H1 (cell line): ENCODE results near the gene CIPC. TPM values are rescaled to one million over a fixed set of nuclear protein-coding genes. Genes with fewer than 3 reads are reported as not detected.

ENCODE experiments used
- CTCF ChIA-PET: fragments of 300-600 bp; sonication (Branson Sonifier 250); formaldehyde crosslinking; loops from one replicate; lab custom pipeline; 2021; ENCODE audit not compliant: partially characterized antibody; lab: Charles Lee
- POLR2A ChIA-PET: fragments of 300-600 bp; sonication (Branson Sonifier 250); formaldehyde crosslinking; loops from one replicate; lab custom pipeline; 2021; ENCODE audit warnings: inconsistent platforms; ENCODE audit not compliant: partially characterized antibody; lab: Charles Lee
- DNase-seq, 2 experiments: peaks; one replicate each; pipeline versions ENCODE4 v3.0.0 to v3.0.0-alpha.2; 2010 to 2022; ENCODE audit warnings: low spot score in 2 of 2, low read depth in 1 of 2, mixed read lengths in 1 of 2
- FAIRE-seq: peaks from 2 replicates; lab custom pipeline; 2011; peaks lifted over from hg19 to GRCh38; lab: Jason Lieb, UNC
- H2AFZ ChIP-seq: 2 replicates; pipeline ENCODE4 v1.8.1; 2012; ENCODE audit warnings: low read length, inconsistent platforms
- H2AK5ac ChIP-seq: 2 replicates; pipeline ENCODE4 v1.6.1; 2013; ENCODE audit warnings: low read depth, low read length
- H2BK120ac ChIP-seq: replicated peaks from 2 replicates; pipeline ENCODE3; 2013; ENCODE audit warnings: low read depth, low read length, inconsistent platforms
- H2BK12ac ChIP-seq: 2 replicates; pipeline ENCODE4 v1.6.1; 2013; ENCODE audit warnings: low read depth, low read length
- H2BK15ac ChIP-seq: 2 replicates; pipeline ENCODE4 v1.6.1; 2013; ENCODE audit warnings: low read length
- H2BK20ac ChIP-seq: 2 replicates; pipeline ENCODE4 v1.6.1; 2013; ENCODE audit warnings: low read length
- H2BK5ac ChIP-seq: 2 replicates; pipeline ENCODE4 v1.6.1; 2013; ENCODE audit warnings: low read depth, low read length
- H3K14ac ChIP-seq: 2 replicates; pipeline ENCODE4 v1.6.1; 2013; ENCODE audit warnings: inconsistent platforms; ENCODE audit not compliant: insufficient read length
- H3K18ac ChIP-seq: 2 replicates; pipeline ENCODE4 v1.6.1; 2013; ENCODE audit warnings: low read length; ENCODE audit errors: extremely low read depth
- H3K23ac ChIP-seq: 2 replicates; pipeline ENCODE4 v1.6.1; 2013; ENCODE audit warnings: inconsistent platforms; ENCODE audit not compliant: insufficient read length
- H3K23me2 ChIP-seq: 2 replicates; pipeline ENCODE4 v1.6.1; 2013; ENCODE audit warnings: low read depth, low read length
- H3K27ac ChIP-seq: 2 replicates; pipeline ENCODE4 v1.6.1; 2011; ENCODE audit warnings: low read depth, low read length, inconsistent platforms
- H3K27me3 ChIP-seq, 4 experiments: replicated peaks in 1 of 4; 1 replicate in 1 of 4; 2 replicates in 3 of 4; pipeline versions ENCODE4 v1.6.1 to v1.8.1; 2011 to 2013; ENCODE audit warnings: low read length in 3 of 4, mild to moderate bottlenecking in 3 of 4, inconsistent platforms in 2 of 4, mixed read lengths in 2 of 4, moderate library complexity in 1 of 4; ENCODE audit not compliant: control insufficient read depth in 3 of 4, insufficient read depth in 3 of 4; ENCODE audit errors: extremely low read depth in 1 of 4
- H3K36me3 ChIP-seq, 4 experiments: 2 replicates each; pipeline versions ENCODE4 v1.6.1 to v1.8.1; 2011 to 2013; ENCODE audit warnings: mild to moderate bottlenecking in 4 of 4, low read length in 3 of 4, moderate library complexity in 2 of 4, control low read depth in 1 of 4, inconsistent platforms in 1 of 4; ENCODE audit not compliant: insufficient read depth in 4 of 4, control insufficient read depth in 2 of 4
- H3K4ac ChIP-seq: replicated peaks from 2 replicates; pipeline ENCODE3; 2013; ENCODE audit warnings: low read length, low read depth, mixed read lengths, inconsistent platforms; ENCODE audit not compliant: insufficient read length
- H3K4me1 ChIP-seq, 4 experiments: replicated peaks in 1 of 4; 1 replicate in 1 of 4; 2 replicates in 3 of 4; pipeline versions ENCODE4 v1.6.1 to v1.8.1; 2011 to 2013; ENCODE audit warnings: low read length in 3 of 4, inconsistent platforms in 2 of 4, mixed read lengths in 1 of 4; ENCODE audit not compliant: insufficient read depth in 4 of 4, control insufficient read depth in 3 of 4
- H3K4me2 ChIP-seq, 2 experiments: 2 replicates each; pipeline versions ENCODE4 v1.6.1 to v1.8.1; 2011 to 2013; ENCODE audit warnings: low read depth in 2 of 2, low read length in 2 of 2, control low read depth in 1 of 2, inconsistent platforms in 1 of 2, mild to moderate bottlenecking in 1 of 2; ENCODE audit not compliant: insufficient read depth in 1 of 2
- H3K4me3 ChIP-seq, 4 experiments: fragments of 200-600, 300-600 bp in 1 of 4; sonication (generic), shearing (Covaris generic), sonication (Bioruptor Twin) in 1 of 4; 2 replicates each; pipeline versions ENCODE4 v1.5.1 to v1.8.1; 2011 to 2016; ENCODE audit warnings: low read length in 4 of 4, low read depth in 3 of 4, control low read depth in 2 of 4, inconsistent platforms in 2 of 4, mild to moderate bottlenecking in 2 of 4, mixed read lengths in 1 of 4, moderate library complexity in 1 of 4; ENCODE audit not compliant: insufficient read depth in 2 of 4; ENCODE audit errors: extremely low read depth in 1 of 4
- H3K56ac ChIP-seq: replicated peaks from 2 replicates; pipeline ENCODE3; 2013; ENCODE audit warnings: low read depth, mild to moderate bottlenecking, mixed read lengths, low read length, inconsistent platforms; ENCODE audit not compliant: insufficient read length
- H3K79me1 ChIP-seq: 2 replicates; pipeline ENCODE4 v1.6.1; 2013; ENCODE audit warnings: low read depth, low read length, control low read depth
- H3K79me2 ChIP-seq, 2 experiments: 2 replicates each; pipeline versions ENCODE4 v1.6.1 to v1.8.1; 2012 to 2013; ENCODE audit warnings: low read length in 2 of 2, mild to moderate bottlenecking in 2 of 2, inconsistent platforms in 1 of 2; ENCODE audit not compliant: insufficient read depth in 2 of 2, control insufficient read depth in 1 of 2
- H3K9ac ChIP-seq, 4 experiments: replicated peaks in 1 of 4; 1 replicate in 1 of 4; 2 replicates in 3 of 4; pipeline versions ENCODE4 v1.6.1 to v1.8.1; 2011 to 2013; ENCODE audit warnings: low read depth in 3 of 4, low read length in 3 of 4, control low read depth in 2 of 4, mild to moderate bottlenecking in 2 of 4, moderate library complexity in 2 of 4, inconsistent platforms in 1 of 4; ENCODE audit errors: extremely low read depth in 1 of 4
- H3K9me3 ChIP-seq, 2 experiments: 2 replicates each; pipeline versions ENCODE4 v1.6.1 to v1.8.1; 2012 to 2013; ENCODE audit warnings: mild to moderate bottlenecking in 2 of 2, moderate library complexity in 2 of 2, control low read depth in 1 of 2, inconsistent platforms in 1 of 2, low read depth in 1 of 2, low read length in 1 of 2, mixed read lengths in 1 of 2; ENCODE audit not compliant: insufficient read depth in 2 of 2
- H4K20me1 ChIP-seq, 2 experiments: replicated peaks in 1 of 2; 2 replicates each; pipeline versions ENCODE3 to v1.8.1; 2011 to 2013; ENCODE audit warnings: inconsistent platforms in 2 of 2, low read length in 2 of 2, mild to moderate bottlenecking in 1 of 2; ENCODE audit not compliant: insufficient read depth in 2 of 2, control insufficient read depth in 1 of 2
- H4K5ac ChIP-seq: 2 replicates; pipeline ENCODE4 v1.6.1; 2013; ENCODE audit warnings: low read length, low read depth, mixed read lengths, inconsistent platforms; ENCODE audit not compliant: insufficient read length
- H4K8ac ChIP-seq: 2 replicates; pipeline ENCODE4 v1.8.0; 2013; ENCODE audit warnings: mild to moderate bottlenecking, moderate library complexity, low read length, inconsistent platforms; ENCODE audit not compliant: insufficient read depth; ENCODE audit errors: extremely low read depth
- H4K91ac ChIP-seq: replicated peaks from 2 replicates; pipeline ENCODE3; 2013; ENCODE audit warnings: low read length, mixed read lengths, inconsistent platforms; ENCODE audit not compliant: insufficient read length
- RAD21 ChIP-seq, 2 experiments: IDR thresholded peaks in 1 of 2; conservative IDR thresholded peaks in 1 of 2; 2 replicates each; pipeline ENCODE4 v1.6.1; 2011; ENCODE audit warnings: low read depth in 2 of 2, low read length in 2 of 2, improper control_type of control experiment in 1 of 2, inconsistent platforms in 1 of 2, mild to moderate bottlenecking in 1 of 2, moderate library complexity in 1 of 2
- SP4 ChIP-seq: IDR thresholded peaks from 2 replicates; pipeline ENCODE4 v1.6.1; 2012; ENCODE audit warnings: low read length, inconsistent platforms
- WGBS, 2 experiments: shearing (Covaris generic) in 1 of 2; methylation state at CpG; one replicate each; pipeline versions ENCODE4 v1.1.6 to v1.1.7; 2013 to 2015; ENCODE audit warnings: low lambda C conversion rate in 2 of 2, mixed read lengths in 2 of 2, inconsistent platforms in 1 of 2, low coverage in 1 of 2, missing lambda C conversion rate in 1 of 2; ENCODE audit not compliant: insufficient replicate concordance in 2 of 2, insufficient coverage in 1 of 2, insufficient read length in 1 of 2; ENCODE audit errors: extremely low coverage in 1 of 2, missing lambda C conversion rate in 1 of 2; 5-methylcytosine and 5-hydroxymethylcytosine counted together
- polyA plus RNA-seq, 7 experiments: library from polyadenylated mRNA; depleted of rRNA in 3 of 7; stranded (reverse) in 5 of 7; unstranded in 2 of 7; fragments of >200 nt in 5 of 7; fragments of 200-250 nt in 2 of 7; gene quantifications; 1 replicate in 5 of 7; 2 replicates in 1 of 7; 4 replicates in 1 of 7; pipeline versions ENCODE4 v1.2.1 to v1.2.3, GENCODE V29; 2011 to 2013; ENCODE audit warnings: missing spikeins in 2 of 7, mixed read lengths in 2 of 7
- total RNA-seq: library from RNA; stranded (reverse); fragmentation: NEBNext Ultra II Directional; extraction: Animal tissue kit (Norgen Biotek cat#: 25700); gene quantifications from 2 replicates; pipeline ENCODE4 v1.2.1, GENCODE V29; 2021

CIPC gene
- total and polyA plus RNA-seq, 2 of the 8 experiments (the other 6 are each of a cell fraction or from before 2014, with no cell fraction given): 13.9 to 32.7 TPM

GRCh38 chr14:77108753-77109152 lies 10.7 kb downstream of the CIPC start:
- H3K36me3 ChIP-seq: peaks cover 2 to 37% (median 13%) of the 10 kb centered on the region in 4 experiments; a peak in 7 of 8 replicates
- 90% methylated on average over 2 of the region's 2 CpGs; no CpG with 5 or more reads in 1 of the 2 experiments for WGBS, 2 experiments
- no peak for DNase-seq
- H2BK120ac ChIP-seq: no peak overlapping the region
- H4K20me1 ChIP-seq: no peaks in the 10 kb centered on the region
- no peak overlapping the region for H3K4me3 ChIP-seq
- H3K18ac ChIP-seq: no peak overlapping the region
- no peaks in the 10 kb centered on the region for H3K27me3 ChIP-seq
- no peak overlapping the region for H3K4ac ChIP-seq
- ChIA-PET POLR2A (interaction anchor here (2.6 to 6.0 kb wide), 3 partner anchors 7 to 32 kb away, joined by 8 to 69 read pairs (median 49); partner anchors contain the start of genes CIPC and ZDHHC22), CTCF (interaction anchor here (0.5 to 56.8 kb wide), 7 partner anchors 0 to 233 kb away, joined by 3 to 1490 read pairs (median 3); partner anchors contain the start of genes CIPC and ZDHHC22)
- peaks cover 0 to 41% of the 10 kb centered on the region in 2 experiments; a peak in 2 of 4 replicates for H3K79me2 ChIP-seq
- H2AK5ac ChIP-seq: no peak overlapping the region
- H3K27ac ChIP-seq: no peak overlapping the region
- H3K4me1 ChIP-seq: peaks cover 2 to 34% (median 23%) of the 10 kb centered on the region in 4 experiments
- H4K8ac ChIP-seq: no peak overlapping the region
- H3K23ac ChIP-seq: no peak overlapping the region
- no peak for FAIRE-seq
- H2AFZ ChIP-seq: no peak overlapping the region
- H4K5ac ChIP-seq: no peak overlapping the region
- no peak overlapping the region for H2BK5ac ChIP-seq
- no peak overlapping the region for H2BK20ac ChIP-seq
- no peak overlapping the region for H3K4me2 ChIP-seq
- H3K23me2 ChIP-seq: no peaks in the 10 kb centered on the region
- H3K56ac ChIP-seq: no peak overlapping the region
- H3K9ac ChIP-seq: no peak overlapping the region
- peaks cover 4% of the 10 kb centered on the region; the same call in 1 of the 2 replicates for H3K79me1 ChIP-seq
- H2BK15ac ChIP-seq: no peak overlapping the region
- H3K14ac ChIP-seq: no peak overlapping the region
- H2BK12ac ChIP-seq: no peak overlapping the region
- TF ChIP-seq RAD21 (IDR thresholded peaks at IDR 0.05 in 1 of 2, conservative IDR thresholded peaks at IDR 0.05 in 1 of 2; ENCODE audit: low read depth in 2 of 2, low read length in 2 of 2): 0 out of 4 replicates have a peak, but pooled peaks of 1 of the 2 experiments have one; percentile 2
- no peak for TF ChIP-seq SP4
- TF ChIP-seq, all 59 proteins: peak for 1
- no peaks in the 10 kb centered on the region for H3K9me3 ChIP-seq
- H4K91ac ChIP-seq: no peak overlapping the region
